ENCODE data around the gene TARBP1. TPM values are rescaled to one million over a fixed set of nuclear protein-coding genes. Genes with fewer than 3 reads are reported as not detected.

TARBP1 gene
- total and polyA plus RNA-seq, 3 donors from 2014 or later: 29.5 to 39.8 (median 31.3) TPM

GRCh38 chr1:234429434-234429806, 49.6 kb downstream of the TARBP1 start:
- DNase-seq: no peak
- no peaks in the 10 kb centered on the region for H3K4me1 ChIP-seq
- H3K9me3 ChIP-seq: no peaks in the 10 kb centered on the region
- no peak overlapping the region for H3K4me3 ChIP-seq
- WGBS, 2 donors: 87 to 90% methylated on average over 5 of the region's 5 CpGs
- H3K27me3 ChIP-seq: no peaks in the 10 kb centered on the region
- H3K27ac ChIP-seq: no peak overlapping the region
- H3K36me3 ChIP-seq (ENCODE audit: low read depth, missing control alignments): no peaks in the 10 kb centered on the region
- intact Hi-C loops (cut with DNase I; ENCODE audit: low total_unique reads): no loop called here
- TF ChIP-seq, protein P1, sequence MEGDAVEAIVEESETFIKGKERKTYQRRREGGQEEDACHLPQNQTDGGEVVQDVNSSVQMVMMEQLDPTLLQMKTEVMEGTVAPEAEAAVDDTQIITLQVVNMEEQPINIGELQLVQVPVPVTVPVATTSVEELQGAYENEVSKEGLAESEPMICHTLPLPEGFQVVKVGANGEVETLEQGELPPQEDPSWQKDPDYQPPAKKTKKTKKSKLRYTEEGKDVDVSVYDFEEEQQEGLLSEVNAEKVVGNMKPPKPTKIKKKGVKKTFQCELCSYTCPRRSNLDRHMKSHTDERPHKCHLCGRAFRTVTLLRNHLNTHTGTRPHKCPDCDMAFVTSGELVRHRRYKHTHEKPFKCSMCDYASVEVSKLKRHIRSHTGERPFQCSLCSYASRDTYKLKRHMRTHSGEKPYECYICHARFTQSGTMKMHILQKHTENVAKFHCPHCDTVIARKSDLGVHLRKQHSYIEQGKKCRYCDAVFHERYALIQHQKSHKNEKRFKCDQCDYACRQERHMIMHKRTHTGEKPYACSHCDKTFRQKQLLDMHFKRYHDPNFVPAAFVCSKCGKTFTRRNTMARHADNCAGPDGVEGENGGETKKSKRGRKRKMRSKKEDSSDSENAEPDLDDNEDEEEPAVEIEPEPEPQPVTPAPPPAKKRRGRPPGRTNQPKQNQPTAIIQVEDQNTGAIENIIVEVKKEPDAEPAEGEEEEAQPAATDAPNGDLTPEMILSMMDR (IDR thresholded peaks at IDR 0.05): no peak
- no peak for TF ChIP-seq POLR2A (IDR thresholded peaks at IDR 0.05)

- intact Hi-C loops (cut with DNase I; ENCODE audit: low total_unique reads): no loop called here
- H3K4me1 ChIP-seq: no peaks in the 10 kb centered on the region
- no peaks in the 10 kb centered on the region for H3K27me3 ChIP-seq
- H3K36me3 ChIP-seq (ENCODE audit: low read depth, missing control alignments): no peaks in the 10 kb centered on the region
- WGBS, 2 donors: 85 to 87% methylated on average over 8 of the region's 8 CpGs
- H3K9me3 ChIP-seq: no peaks in the 10 kb centered on the region
- TF ChIP-seq POLR2A (IDR thresholded peaks at IDR 0.05): no peak
- TF ChIP-seq, protein P1 (IDR thresholded peaks at IDR 0.05): no peak
- H3K27ac ChIP-seq: no peak overlapping the region
- no peak for DNase-seq
- no peak overlapping the region for H3K4me3 ChIP-seq
Observed at GRCh38 chr1:234427950-234428646, 50.9 kb downstream of the TARBP1 start.

- no peaks in the 10 kb centered on the region for H3K4me1 ChIP-seq
- intact Hi-C loops (cut with DNase I; ENCODE audit: low total_unique reads): no loop called here
- no peak overlapping the region for H3K4me3 ChIP-seq
- H3K9me3 ChIP-seq: no peaks in the 10 kb centered on the region
- no peaks in the 10 kb centered on the region for H3K36me3 ChIP-seq (ENCODE audit: low read depth, missing control alignments)
- no peaks in the 10 kb centered on the region for H3K27me3 ChIP-seq
- TF ChIP-seq POLR2A (IDR thresholded peaks at IDR 0.05): no peak
- TF ChIP-seq, protein P1 (IDR thresholded peaks at IDR 0.05): no peak
- no peak for DNase-seq
- H3K27ac ChIP-seq: no peak overlapping the region
- WGBS, 2 donors: 89 to 90% methylated on average over 4 of the region's 4 CpGs
Observed at GRCh38 chr1:234413990-234414389, 65.0 kb downstream of the TARBP1 start.

GRCh38 chr1:234413485-234413884, 65.5 kb downstream of the TARBP1 start:
- no peak for DNase-seq
- Histone ChIP-seq H3K36me3 (ENCODE audit: low read depth, missing control alignments) (no peaks in the 10 kb centered on the region), H3K4me3 (no peak overlapping the region), H3K27me3 (no peaks in the 10 kb centered on the region), H3K4me1 (no peaks in the 10 kb centered on the region), H3K27ac (no peak overlapping the region), H3K9me3 (no peaks in the 10 kb centered on the region)
- no peak for TF ChIP-seq POLR2A (IDR thresholded peaks at IDR 0.05)
- TF ChIP-seq, protein P1 (IDR thresholded peaks at IDR 0.05): no peak
- intact Hi-C loops (cut with DNase I; ENCODE audit: low total_unique reads): no loop called here
- 97 to 98% methylated on average over 9 of the region's 9 CpGs for WGBS, 2 donors

DNA sequence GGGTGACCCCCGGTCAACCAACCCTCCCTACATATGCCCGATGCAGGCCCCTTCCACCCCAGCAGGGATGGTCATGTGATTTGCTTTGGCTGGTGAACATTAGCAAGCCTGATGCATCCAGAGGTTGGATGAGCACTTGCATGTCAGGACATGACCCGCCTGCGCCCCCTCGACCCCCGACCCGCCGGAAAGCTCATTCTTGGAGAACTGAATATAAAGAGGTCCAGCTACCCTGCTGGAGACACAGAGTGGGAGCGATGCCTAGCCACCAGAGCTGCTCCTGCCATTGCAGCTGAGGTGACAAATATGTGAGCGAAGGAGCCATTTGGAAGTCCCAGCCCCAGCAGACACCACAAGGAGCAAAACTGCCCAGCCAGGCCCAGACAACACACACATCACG, 66.1 kb downstream of the TARBP1 start:
- WGBS, 2 donors: 72 to 90% methylated on average over 3 to 11 of the region's 11 CpGs

More for the DNA sequence above, 66.1 kb downstream of the TARBP1 start:
- no peak overlapping the region for H3K4me3 ChIP-seq
- intact Hi-C loops (cut with DNase I; ENCODE audit: low total_unique reads): no loop called here
- TF ChIP-seq, protein P1 (IDR thresholded peaks at IDR 0.05): no peak
- TF ChIP-seq POLR2A (IDR thresholded peaks at IDR 0.05): no peak
- no peaks in the 10 kb centered on the region for H3K27me3 ChIP-seq
- no peaks in the 10 kb centered on the region for H3K4me1 ChIP-seq
- H3K27ac ChIP-seq: no peak overlapping the region
- H3K36me3 ChIP-seq (ENCODE audit: low read depth, missing control alignments): no peaks in the 10 kb centered on the region
- DNase-seq: no peak
- H3K9me3 ChIP-seq: no peaks in the 10 kb centered on the region

Data from testis (tissue), 3 donors.